GM12801 (cell line): ENCODE measurements around the gene HS6ST2.

Experiments
- CTCF ChIP-seq: IDR thresholded peaks from one replicate; pipeline ENCODE4 v1.5.1; 2011; ENCODE audit warnings: control low read depth; ENCODE audit not compliant: insufficient read length; ENCODE audit errors: extremely low read depth

HS6ST2 gene

DNA sequence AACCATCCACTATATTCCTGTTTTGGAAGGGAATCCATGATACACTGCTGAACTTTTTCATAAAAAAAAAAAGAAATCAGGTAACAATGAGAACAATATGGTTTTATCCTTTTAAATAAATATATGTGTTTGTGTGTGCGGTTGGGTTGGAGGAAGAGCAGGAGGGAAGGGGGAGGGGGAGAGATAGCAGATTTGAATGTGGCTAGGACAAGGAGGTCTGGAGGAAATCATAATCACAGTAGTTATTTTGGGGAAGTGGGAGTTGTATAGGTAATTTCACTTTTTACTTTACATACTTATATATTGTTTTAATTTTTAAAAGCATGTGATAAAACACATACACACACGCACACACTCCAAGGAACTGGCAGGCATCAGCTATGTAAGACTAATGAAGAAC is 335.1 kb downstream of the HS6ST2 start:
- TF ChIP-seq CTCF = no peak

DNA sequence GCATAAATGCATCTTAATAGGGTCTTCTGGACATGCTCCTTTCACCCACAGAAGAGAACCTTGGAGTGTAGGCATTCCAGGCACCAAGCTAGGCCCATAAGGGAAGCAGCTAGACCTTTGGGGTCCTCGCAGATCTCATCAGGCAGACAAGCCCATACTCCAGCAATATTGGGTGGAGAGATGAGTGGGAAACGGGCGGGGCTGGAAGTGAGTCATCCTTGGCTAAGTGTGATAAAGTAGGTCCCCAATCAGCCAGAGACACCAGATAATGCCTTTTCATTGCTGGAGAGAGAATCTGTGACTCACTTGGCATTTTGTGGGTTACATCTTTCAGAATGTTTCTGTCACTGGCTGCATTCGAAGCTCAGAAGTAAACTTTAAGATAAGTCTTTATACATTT is 336.3 kb downstream of the HS6ST2 start:
- TF ChIP-seq CTCF = no peak

GRCh38 chrX:132618810-132619209 is 339.6 kb downstream of the HS6ST2 start:
- TF ChIP-seq CTCF = no peak

- TF ChIP-seq CTCF = no peak
Measured at GRCh38 chrX:132615391-132616131, 342.9 kb downstream of the HS6ST2 start.

DNA sequence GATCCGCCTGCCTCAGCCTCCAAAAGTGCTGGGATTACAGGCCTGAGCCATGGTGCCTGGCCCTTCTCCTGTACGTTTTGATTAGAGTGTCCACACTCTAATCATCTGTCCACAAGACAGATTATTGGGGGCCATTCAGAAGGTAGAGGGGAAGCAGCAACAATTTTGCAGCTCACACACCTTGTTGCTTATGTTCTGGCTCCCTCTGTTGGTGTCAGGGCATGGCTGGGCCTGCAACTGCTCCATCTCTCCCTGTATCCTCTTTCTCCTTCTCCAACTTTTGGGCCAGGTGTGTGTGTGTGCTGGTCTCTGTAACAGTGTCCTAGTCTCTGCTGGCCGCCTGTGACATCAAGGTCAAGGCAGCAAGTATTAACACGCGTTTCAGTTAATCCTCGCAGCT is 344.1 kb downstream of the HS6ST2 start:
- no peak for TF ChIP-seq CTCF

- no peak for TF ChIP-seq CTCF
Measured at GRCh38 chrX:132613801-132614200, 344.6 kb downstream of the HS6ST2 start.

DNA sequence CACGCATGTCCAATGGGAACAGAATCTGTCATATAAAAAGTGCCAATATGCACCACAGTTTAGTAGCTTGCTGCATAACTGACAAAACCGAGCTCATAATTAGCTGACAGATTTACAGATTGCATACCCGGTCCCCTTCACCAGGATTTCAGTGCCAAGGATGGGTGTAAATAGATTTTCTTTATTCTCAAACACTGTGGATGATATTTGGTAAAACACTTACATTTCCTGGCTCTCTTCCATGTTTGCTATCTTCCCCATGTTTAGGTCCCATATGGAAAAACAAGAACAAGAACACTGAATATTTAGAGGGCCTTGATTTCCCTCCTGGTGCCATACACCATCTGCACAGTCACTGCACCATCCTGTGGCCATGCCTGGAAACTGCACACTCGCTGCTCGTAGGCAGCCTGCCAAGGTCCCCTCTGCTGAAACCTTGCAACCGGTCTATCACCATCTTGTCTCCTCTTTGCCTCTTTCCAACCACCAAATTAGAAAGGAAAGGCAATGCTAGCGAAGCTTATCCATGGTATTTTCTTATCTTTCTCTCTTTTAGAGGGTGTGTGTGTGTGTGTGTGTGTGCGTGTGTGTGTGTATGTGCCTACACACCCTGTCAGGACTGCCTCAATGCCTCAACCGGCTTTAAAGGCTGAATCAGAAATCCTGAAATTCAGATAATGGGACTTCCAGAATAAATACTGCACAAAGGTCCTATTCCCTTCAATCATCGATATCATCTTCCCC is 345.4 kb downstream of the HS6ST2 start:
- no peak for TF ChIP-seq CTCF
